Measurements from ENCODE around the gene SNTB2.

Gene SNTB2

DNA sequence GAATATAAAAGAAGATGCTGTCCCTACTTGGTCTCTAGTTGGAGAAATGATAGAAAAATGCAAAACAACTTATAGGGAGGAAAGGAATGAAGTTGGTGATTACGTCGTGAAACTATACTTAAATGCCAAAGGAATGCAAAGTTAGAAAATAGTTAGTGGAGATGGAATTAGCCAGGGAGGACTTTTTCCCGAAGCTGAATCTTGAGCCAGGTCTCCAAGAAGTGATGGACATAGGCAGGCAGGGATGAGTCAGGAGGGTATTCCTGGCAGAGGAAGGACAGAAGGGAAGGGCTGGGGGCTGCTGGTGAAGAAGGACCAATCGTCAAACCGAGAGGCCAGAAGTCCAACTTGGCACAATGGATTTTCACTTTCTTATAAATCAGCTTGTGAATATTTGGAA, 1.8 kb downstream of the SNTB2 start:
- Histone ChIP-seq H3K9ac (peak overlapping the region; percentile 88 to 93 (median 92); a peak in 19 of 22 replicates), H3K27me3 (no peaks in the 10 kb centered on the region), H4K20me1 (peaks cover 15 to 54% (median 38%) of the 10 kb centered on the region in 11 experiments; a peak in 20 of 22 replicates), H3K4me1 (peaks cover 28 to 44% (median 40%) of the 10 kb centered on the region in 10 experiments), H3K36me3 (peaks cover 0 to 5% (median 0%) of the 10 kb centered on the region in 11 experiments; a peak in 2 of 22 replicates), H3K4me2 (peak overlapping the region; percentile 84 to 98 (median 92)), H3K4me3 (peak overlapping the region; percentile 83 to 98 (median 90); a peak in 19 of 20 replicates), H3K9me3 (replicated peaks in 1 of 11) (no peaks in the 10 kb centered on the region), H3K27ac (no peak overlapping the region; a peak in 1 of 22 replicates)
- TF ChIP-seq Cebpa-rat (IDR thresholded peaks at IDR 0.05): no peak

DNA sequence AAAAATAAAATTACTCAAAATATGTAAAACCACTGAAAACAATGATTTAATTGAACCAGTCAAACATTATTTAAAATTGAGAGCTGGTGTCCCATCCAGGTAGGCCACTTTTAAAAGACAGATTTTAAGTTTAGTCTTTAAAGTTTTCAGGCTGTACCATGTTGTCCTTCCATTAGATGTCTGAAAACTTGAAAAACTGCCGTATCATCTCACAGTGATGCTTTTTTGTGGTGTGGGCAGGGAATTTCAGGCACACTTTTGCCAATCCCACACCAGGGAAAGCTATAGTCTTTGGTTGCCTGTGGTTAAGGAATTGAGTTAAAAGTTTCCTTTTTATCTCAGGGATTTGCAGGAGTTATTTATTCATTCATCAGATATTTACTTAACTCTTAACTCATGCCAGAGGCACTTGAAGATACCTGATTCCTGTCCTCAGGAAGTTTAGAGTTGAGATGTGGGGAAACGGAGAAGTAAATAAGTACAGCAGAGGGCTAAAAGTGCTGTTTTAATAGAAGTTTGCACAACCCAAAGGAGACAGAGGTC, 3.2 kb downstream of the SNTB2 start:
- Histone ChIP-seq H3K36me3 (peaks cover 0 to 5% (median 0%) of the 10 kb centered on the region in 11 experiments; a peak in 1 of 22 replicates), H3K27me3 (no peaks in the 10 kb centered on the region), H3K4me1 (peaks cover 30 to 44% (median 40%) of the 10 kb centered on the region in 10 experiments), H4K20me1 (peaks cover 15 to 61% (median 43%) of the 10 kb centered on the region in 11 experiments; a peak in 20 of 22 replicates), H3K4me3 (no peak overlapping the region), H3K9me3 (replicated peaks in 1 of 11) (no peaks in the 10 kb centered on the region), H3K9ac (no peak overlapping the region), H3K27ac (peak overlapping the region in 1 of 11 experiments; percentile 17; a peak in 3 of 22 replicates), H3K4me2 (peak overlapping the region; percentile 50 to 98 (median 92); a peak in 21 of 22 replicates)
- TF ChIP-seq Cebpa-rat (IDR thresholded peaks at IDR 0.05): no peak

DNA sequence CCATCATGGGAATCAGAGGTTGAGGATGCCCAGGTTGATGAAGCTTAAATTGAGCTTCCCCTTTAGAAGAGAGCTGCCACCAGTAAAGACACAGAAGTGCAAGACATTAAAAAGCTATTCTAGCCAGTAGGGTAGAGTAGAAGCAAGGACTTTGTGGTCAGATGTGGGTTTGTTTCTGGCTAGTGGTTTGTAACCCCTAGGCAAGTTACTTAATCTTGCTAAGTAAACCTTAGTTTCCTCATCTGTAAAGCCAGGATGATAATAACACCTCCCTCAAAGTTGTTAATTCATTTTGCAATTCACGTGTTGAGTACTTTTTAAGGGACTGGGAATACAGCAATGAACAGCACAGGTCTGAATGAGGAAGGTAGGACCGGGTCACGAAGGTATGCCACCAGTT, 3.6 kb downstream of the SNTB2 start:
- no peak overlapping the region for H3K4me3 ChIP-seq
- H3K4me2 ChIP-seq: peak overlapping the region; percentile 50 to 98 (median 92); a peak in 21 of 22 replicates
- peaks cover 35 to 48% (median 45%) of the 10 kb centered on the region in 10 experiments for H3K4me1 ChIP-seq
- H3K9ac ChIP-seq: no peak overlapping the region
- no peaks in the 10 kb centered on the region for H3K9me3 ChIP-seq (replicated peaks in 1 of 11)
- H3K27ac ChIP-seq: peak overlapping the region in 1 of 11 experiments; percentile 17; a peak in 2 of 22 replicates
- no peak for TF ChIP-seq Cebpa-rat (IDR thresholded peaks at IDR 0.05)
- no peaks in the 10 kb centered on the region for H3K27me3 ChIP-seq
- H4K20me1 ChIP-seq: peaks cover 15 to 66% (median 46%) of the 10 kb centered on the region in 11 experiments; a peak in 20 of 22 replicates
- H3K36me3 ChIP-seq: peaks cover 0 to 5% (median 0%) of the 10 kb centered on the region in 11 experiments; a peak in 1 of 22 replicates

DNA sequence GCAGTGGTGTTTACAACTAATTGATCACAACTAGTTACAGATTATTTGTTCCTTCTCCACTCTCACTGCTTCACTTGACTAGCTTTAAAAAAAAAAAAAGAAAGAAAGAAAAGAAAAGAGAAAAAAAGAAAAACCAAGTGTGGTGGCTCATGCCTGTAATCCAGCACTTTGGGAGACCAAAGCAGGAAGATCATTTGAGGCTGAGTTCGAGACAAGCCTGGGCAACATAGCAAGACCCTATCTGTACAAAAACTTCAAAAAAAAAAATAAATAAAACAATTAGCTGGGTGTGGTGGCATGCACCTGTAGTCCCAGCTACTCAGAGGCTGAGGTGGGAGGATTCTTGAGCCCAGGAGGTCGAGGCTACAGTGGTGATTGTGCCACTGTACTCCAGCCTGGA, 4.2 kb downstream of the SNTB2 start:
- peak overlapping the region in 10 of 11 experiments; percentile 50 to 98 (median 91); a peak in 13 of 22 replicates for H3K4me2 ChIP-seq
- TF ChIP-seq Cebpa-rat (IDR thresholded peaks at IDR 0.05): no peak
- no peaks in the 10 kb centered on the region for H3K27me3 ChIP-seq
- no peak overlapping the region for H3K4me3 ChIP-seq
- peaks cover 0 to 5% (median 0%) of the 10 kb centered on the region in 11 experiments; a peak in 1 of 22 replicates for H3K36me3 ChIP-seq
- H4K20me1 ChIP-seq: peaks cover 15 to 71% (median 48%) of the 10 kb centered on the region in 11 experiments; a peak in 20 of 22 replicates
- peaks cover 36 to 48% (median 42%) of the 10 kb centered on the region in 10 experiments for H3K4me1 ChIP-seq
- H3K9me3 ChIP-seq (replicated peaks in 1 of 11): no peaks in the 10 kb centered on the region
- no peak overlapping the region for H3K9ac ChIP-seq
- no peak overlapping the region for H3K27ac ChIP-seq

DNA sequence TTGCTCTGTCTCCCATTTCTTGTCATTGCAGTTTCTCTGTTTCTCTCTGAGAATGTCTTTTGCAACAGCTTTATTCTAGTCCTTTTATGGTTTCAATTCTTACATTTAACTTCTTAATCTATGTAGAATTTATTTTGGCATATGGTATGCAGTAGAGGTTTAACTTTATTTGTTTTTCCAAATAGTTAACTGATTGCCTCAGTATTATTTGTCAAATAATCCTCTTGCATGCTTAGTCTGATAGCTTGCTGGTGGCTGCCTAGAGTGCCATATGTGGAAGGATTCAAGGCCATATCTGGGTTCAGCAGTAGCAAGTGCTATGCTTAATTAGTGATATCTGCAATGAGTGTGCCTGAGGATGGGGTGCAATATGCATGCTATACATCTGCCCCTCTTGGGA, 6.9 kb downstream of the SNTB2 start:
- Histone ChIP-seq H3K27ac (no peak overlapping the region), H3K36me3 (peaks cover 0 to 5% (median 0%) of the 10 kb centered on the region in 11 experiments; a peak in 1 of 22 replicates), H3K9me3 (replicated peaks in 1 of 11) (no peaks in the 10 kb centered on the region), H3K27me3 (no peaks in the 10 kb centered on the region), H3K4me3 (no peak overlapping the region), H3K4me1 (peaks cover 21 to 31% (median 29%) of the 10 kb centered on the region in 10 experiments), H3K9ac (no peak overlapping the region), H3K4me2 (no peak overlapping the region), H4K20me1 (peaks cover 13 to 71% (median 40%) of the 10 kb centered on the region in 11 experiments; a peak in 20 of 22 replicates)
- TF ChIP-seq Cebpa-rat (IDR thresholded peaks at IDR 0.05): no peak

DNA sequence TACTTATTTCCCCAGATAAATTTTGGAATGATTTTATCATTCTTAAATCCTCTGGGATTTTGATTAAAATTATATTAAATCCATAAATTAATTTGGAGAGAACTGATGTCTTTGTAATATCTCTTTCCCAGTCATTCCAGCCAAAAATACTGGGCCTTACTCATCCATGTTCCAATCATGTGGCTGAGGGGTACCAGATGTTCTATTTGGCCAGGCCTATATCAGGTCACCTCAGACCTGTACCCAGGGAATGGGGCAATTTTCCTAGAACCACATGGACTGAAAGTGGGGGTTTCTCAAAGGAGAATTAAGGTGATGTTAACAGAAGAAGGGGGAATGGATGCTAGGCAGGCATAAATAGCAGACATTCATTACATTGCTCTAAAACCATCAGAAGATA, 7.5 kb downstream of the SNTB2 start:
- Histone ChIP-seq H3K9ac (no peak overlapping the region), H3K4me2 (no peak overlapping the region), H3K27ac (no peak overlapping the region), H3K4me1 (peaks cover 17 to 28% (median 23%) of the 10 kb centered on the region in 10 experiments), H4K20me1 (peaks cover 9 to 65% (median 35%) of the 10 kb centered on the region in 11 experiments; a peak in 18 of 22 replicates), H3K27me3 (no peaks in the 10 kb centered on the region), H3K4me3 (no peak overlapping the region), H3K9me3 (replicated peaks in 1 of 11) (no peaks in the 10 kb centered on the region), H3K36me3 (peaks cover 0 to 6% (median 0%) of the 10 kb centered on the region in 11 experiments; a peak in 1 of 22 replicates)
- TF ChIP-seq Cebpa-rat (IDR thresholded peaks at IDR 0.05): no peak

DNA sequence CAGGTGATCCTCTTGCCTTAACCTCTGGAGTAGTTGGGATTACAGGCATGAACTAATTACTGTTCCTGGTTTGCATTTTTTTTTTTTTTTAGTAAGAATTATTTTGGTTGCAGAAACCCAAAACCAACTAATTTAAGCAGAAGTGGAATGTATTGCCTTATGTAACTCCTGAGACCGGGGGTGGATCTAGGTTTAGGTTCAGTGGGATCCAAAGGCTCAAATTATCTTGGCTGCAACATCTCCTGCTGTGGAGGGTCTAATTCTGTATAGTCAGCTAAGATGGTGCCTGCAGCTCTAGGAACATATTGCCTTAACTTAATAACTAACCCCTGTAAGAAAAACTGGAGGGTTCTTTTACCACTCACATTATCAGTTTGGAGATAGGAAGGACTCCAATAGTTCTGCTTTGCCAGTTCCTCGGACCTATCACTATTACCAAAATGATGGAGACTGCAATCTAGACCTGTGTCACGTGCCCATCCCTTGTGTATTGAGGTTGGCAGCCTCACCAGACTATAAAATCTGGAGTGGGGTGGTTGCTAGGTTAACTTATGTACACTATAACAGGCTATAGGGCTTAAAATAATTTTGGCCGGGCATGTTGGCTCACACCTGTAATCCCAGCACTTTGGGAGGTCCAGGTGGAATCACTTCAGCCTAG, 8.5 kb downstream of the SNTB2 start:
- peaks cover 7 to 20% (median 13%) of the 10 kb centered on the region in 10 experiments for H3K4me1 ChIP-seq
- no peak overlapping the region for H3K27ac ChIP-seq
- peaks cover 3 to 55% (median 26%) of the 10 kb centered on the region in 11 experiments; a peak in 16 of 22 replicates for H4K20me1 ChIP-seq
- TF ChIP-seq Cebpa-rat (IDR thresholded peaks at IDR 0.05): no peak
- H3K36me3 ChIP-seq: peaks cover 0 to 6% (median 0%) of the 10 kb centered on the region in 11 experiments; a peak in 1 of 22 replicates
- no peak overlapping the region for H3K9ac ChIP-seq
- no peak overlapping the region for H3K4me3 ChIP-seq
- no peaks in the 10 kb centered on the region for H3K9me3 ChIP-seq (replicated peaks in 1 of 11)
- peak overlapping the region in 4 of 11 experiments; percentile 3 to 26 (median 12); a peak in 3 of 22 replicates for H3K4me2 ChIP-seq
- no peaks in the 10 kb centered on the region for H3K27me3 ChIP-seq

DNA sequence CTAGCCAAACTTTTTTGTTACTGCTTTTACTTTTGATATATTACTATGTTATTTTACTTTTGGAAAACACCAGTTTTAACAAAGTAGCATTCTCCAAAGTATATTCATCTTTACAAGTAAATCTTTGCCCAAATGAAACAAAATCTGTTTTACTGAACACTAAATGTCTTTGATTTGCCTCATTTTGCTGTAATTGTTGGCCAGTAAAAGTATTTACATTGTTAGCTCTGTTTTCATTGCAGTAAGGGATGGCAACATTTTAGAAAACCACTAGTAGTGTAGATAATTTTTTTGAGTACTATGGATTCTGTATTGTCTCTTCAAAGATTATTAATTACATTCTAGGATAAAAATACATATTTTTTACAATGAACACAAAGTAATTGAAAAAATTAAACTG, 10.6 kb downstream of the SNTB2 start:
- no peaks in the 10 kb centered on the region for H3K27me3 ChIP-seq
- H3K4me1 ChIP-seq: peaks cover 0 to 13% (median 7%) of the 10 kb centered on the region in 10 experiments; a peak in 14 of 20 replicates
- H3K4me3 ChIP-seq: no peak overlapping the region
- peaks cover 0 to 50% (median 16%) of the 10 kb centered on the region in 11 experiments; a peak in 13 of 22 replicates for H4K20me1 ChIP-seq
- H3K9ac ChIP-seq: no peak overlapping the region
- H3K4me2 ChIP-seq: no peak overlapping the region
- H3K36me3 ChIP-seq: peaks cover 0 to 6% (median 0%) of the 10 kb centered on the region in 11 experiments; a peak in 1 of 22 replicates
- no peak for TF ChIP-seq Cebpa-rat (IDR thresholded peaks at IDR 0.05)
- no peak overlapping the region for H3K27ac ChIP-seq
- H3K9me3 ChIP-seq (replicated peaks in 1 of 11): no peaks in the 10 kb centered on the region

DNA sequence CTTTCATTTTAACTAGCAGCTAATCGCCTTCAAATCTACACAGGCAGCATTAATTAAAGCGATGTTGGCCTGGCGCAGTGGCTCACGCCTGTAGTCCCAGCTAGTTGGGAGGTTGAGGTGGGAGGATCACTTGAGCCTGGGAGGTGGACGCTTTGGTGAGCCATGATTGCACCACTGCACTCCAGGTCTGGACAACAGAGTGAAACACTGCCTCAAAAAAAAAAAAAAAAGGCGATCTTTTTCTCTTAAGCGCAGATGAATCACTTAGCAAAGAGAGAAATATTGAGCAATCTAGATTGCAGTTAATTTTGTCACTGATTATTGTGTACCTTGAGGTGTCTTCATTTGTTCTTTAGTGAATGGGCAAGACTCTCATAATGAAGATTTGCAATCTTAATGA, 12.4 kb downstream of the SNTB2 start:
- Histone ChIP-seq H3K9me3 (replicated peaks in 1 of 11) (no peaks in the 10 kb centered on the region), H3K4me3 (no peak overlapping the region), H3K27me3 (no peaks in the 10 kb centered on the region), H3K27ac (no peak overlapping the region), H3K4me2 (peak overlapping the region in 1 of 11 experiments; percentile 15; a peak in 1 of 22 replicates), H3K36me3 (peaks cover 0 to 6% (median 0%) of the 10 kb centered on the region in 11 experiments; a peak in 1 of 22 replicates), H4K20me1 (peaks cover 0 to 33% (median 9%) of the 10 kb centered on the region in 11 experiments; a peak in 10 of 22 replicates), H3K9ac (no peak overlapping the region), H3K4me1 (peaks cover 0 to 20% (median 8%) of the 10 kb centered on the region in 10 experiments; a peak in 14 of 20 replicates)
- no peak; a peak in 1 of 22 replicates for TF ChIP-seq Cebpa-rat (IDR thresholded peaks at IDR 0.05)
